ENCODE measurements around the gene APBB2.

- TF ChIP-seq EZH2 (IDR thresholded peaks at IDR 0.05) (no peak), POLR2AphosphoS5 (IDR thresholded peaks at IDR 0.05; ENCODE audit: borderline replicate concordance, low read depth, low read length) (no peak), FOXP2 (optimal IDR thresholded peaks at IDR 0.05; ENCODE audit: control extremely low read depth, extremely low read length, insufficient read depth) (no peak)
Measured at GRCh38 chr4:40976343-40976742, 238.0 kb downstream of the APBB2 start.
